Endodermal cell (in vitro differentiated cells): Measurements from ENCODE around the gene PMVK. TPM values are rescaled to one million over a fixed set of nuclear protein-coding genes. Genes with fewer than 3 reads are reported as not detected.

Experiments used
- DNase-seq: peaks from one replicate; pipeline ENCODE4 v3.0.0-alpha.2; 2017
- H3K27ac ChIP-seq: 2 replicates; pipeline ENCODE4 v1.5.1; 2013; ENCODE audit warnings: mild to moderate bottlenecking, low read depth, low read length, moderate library complexity
- H3K27me3 ChIP-seq: 2 replicates; pipeline ENCODE4 v1.6.1; 2013; ENCODE audit warnings: mild to moderate bottlenecking, low read length, moderate library complexity; ENCODE audit not compliant: insufficient read depth, control insufficient read depth, poor library complexity, severe bottlenecking
- H3K36me3 ChIP-seq: 2 replicates; pipeline ENCODE4 v1.7.0; 2013; ENCODE audit warnings: mild to moderate bottlenecking, low read length, moderate library complexity; ENCODE audit not compliant: control insufficient read depth, insufficient read depth
- H3K4me1 ChIP-seq: one replicate; pipeline ENCODE4 v1.7.0; 2013; ENCODE audit warnings: low read length; ENCODE audit not compliant: control insufficient read depth, insufficient read depth
- H3K4me3 ChIP-seq: 2 replicates; pipeline ENCODE4 v1.5.1; 2013; ENCODE audit warnings: mild to moderate bottlenecking, low read length, moderate library complexity
- H3K9ac ChIP-seq: 2 replicates; pipeline ENCODE4 v1.6.1; 2013; ENCODE audit warnings: mild to moderate bottlenecking, low read length, moderate library complexity; ENCODE audit not compliant: poor library complexity, severe bottlenecking; ENCODE audit errors: extremely low read depth
- H3K9me3 ChIP-seq: 2 replicates; pipeline ENCODE4 v1.6.1; 2013; ENCODE audit warnings: mild to moderate bottlenecking, low read length, moderate library complexity; ENCODE audit not compliant: control insufficient read depth
- H3K27ac Mint-ChIP-seq: 2 replicates; pipeline ENCODE4 v1.8.0; 2020; ENCODE audit warnings: mixed read lengths
- H3K27me3 Mint-ChIP-seq: 2 replicates; pipeline ENCODE4 v1.8.0; 2021; ENCODE audit warnings: mild to moderate bottlenecking, mixed read lengths; ENCODE audit not compliant: insufficient read depth
- H3K36me3 Mint-ChIP-seq: 2 replicates; pipeline ENCODE4 v1.8.0; 2020; ENCODE audit warnings: low read depth, mixed read lengths
- H3K4me1 Mint-ChIP-seq: 2 replicates; pipeline ENCODE4 v1.8.0; 2020; ENCODE audit warnings: mixed read lengths
- H3K4me3 Mint-ChIP-seq: 2 replicates; pipeline ENCODE4 v1.8.0; 2020; ENCODE audit warnings: mild to moderate bottlenecking, moderate library complexity, mixed read lengths
- H3K9me3 Mint-ChIP-seq: 2 replicates; pipeline ENCODE4 v1.8.0; 2020; ENCODE audit warnings: mild to moderate bottlenecking, mixed read lengths
- WGBS, 2 experiments: methylation state at CpG; one replicate each; pipeline versions ENCODE4 v1.1.5 to v1.1.7; 2013; ENCODE audit warnings: missing lambda C conversion rate in 2 of 2, mixed read lengths in 1 of 2; ENCODE audit not compliant: insufficient coverage in 1 of 2, insufficient read length in 1 of 2; 5-methylcytosine and 5-hydroxymethylcytosine counted together
- total RNA-seq, 2 donors: library from RNA; stranded (reverse); fragmentation: NEBNext Ultra II Directional in 1 of 2; extraction: Animal tissue kit (Norgen Biotek cat#: 25700) in 1 of 2; gene quantifications; 2 replicates in 1 of 2; 3 replicates in 1 of 2; pipeline ENCODE4 v1.2.1, GENCODE V29; 2021
- TF ChIP-seq, protein P1 (sequence below): fragments of 200-600 bp; sonication (generic); conservative IDR thresholded peaks from 2 replicates; pipeline ENCODE4 v1.5.0; 2021; ENCODE audit warnings: antibody characterized with exemption, mild to moderate bottlenecking

Gene PMVK
- total RNA-seq, 2 donors from 2014 or later = 16.0 to 16.4 TPM

- no peak overlapping the region for H3K9ac ChIP-seq
- no peak overlapping the region for H3K27ac ChIP-seq
- peaks cover 63% of the 10 kb centered on the region for H3K36me3 ChIP-seq
- H3K4me3 ChIP-seq = no peak overlapping the region
- TF ChIP-seq, protein P1, sequence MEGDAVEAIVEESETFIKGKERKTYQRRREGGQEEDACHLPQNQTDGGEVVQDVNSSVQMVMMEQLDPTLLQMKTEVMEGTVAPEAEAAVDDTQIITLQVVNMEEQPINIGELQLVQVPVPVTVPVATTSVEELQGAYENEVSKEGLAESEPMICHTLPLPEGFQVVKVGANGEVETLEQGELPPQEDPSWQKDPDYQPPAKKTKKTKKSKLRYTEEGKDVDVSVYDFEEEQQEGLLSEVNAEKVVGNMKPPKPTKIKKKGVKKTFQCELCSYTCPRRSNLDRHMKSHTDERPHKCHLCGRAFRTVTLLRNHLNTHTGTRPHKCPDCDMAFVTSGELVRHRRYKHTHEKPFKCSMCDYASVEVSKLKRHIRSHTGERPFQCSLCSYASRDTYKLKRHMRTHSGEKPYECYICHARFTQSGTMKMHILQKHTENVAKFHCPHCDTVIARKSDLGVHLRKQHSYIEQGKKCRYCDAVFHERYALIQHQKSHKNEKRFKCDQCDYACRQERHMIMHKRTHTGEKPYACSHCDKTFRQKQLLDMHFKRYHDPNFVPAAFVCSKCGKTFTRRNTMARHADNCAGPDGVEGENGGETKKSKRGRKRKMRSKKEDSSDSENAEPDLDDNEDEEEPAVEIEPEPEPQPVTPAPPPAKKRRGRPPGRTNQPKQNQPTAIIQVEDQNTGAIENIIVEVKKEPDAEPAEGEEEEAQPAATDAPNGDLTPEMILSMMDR = no peak
- Mint-ChIP-seq H3K4me3 (no peak overlapping the region), H3K27me3 (no peaks in the 10 kb centered on the region), H3K27ac (no peak overlapping the region), H3K36me3 (peaks cover 52% of the 10 kb centered on the region), H3K9me3 (no peaks in the 10 kb centered on the region), H3K4me1 (peaks cover 30% of the 10 kb centered on the region)
- no peaks in the 10 kb centered on the region for H3K27me3 ChIP-seq
- WGBS, 2 experiments = 99% methylated on average over 6 of the region's 7 CpGs; no CpG with 5 or more reads in 1 of the 2 experiments
- no peak for DNase-seq
- H3K9me3 ChIP-seq = no peaks in the 10 kb centered on the region
- H3K4me1 ChIP-seq = no peaks in the 10 kb centered on the region
These were observed 29.6 kb upstream of the PMVK start for GRCh38 chr1:154966111-154966510.

DNA sequence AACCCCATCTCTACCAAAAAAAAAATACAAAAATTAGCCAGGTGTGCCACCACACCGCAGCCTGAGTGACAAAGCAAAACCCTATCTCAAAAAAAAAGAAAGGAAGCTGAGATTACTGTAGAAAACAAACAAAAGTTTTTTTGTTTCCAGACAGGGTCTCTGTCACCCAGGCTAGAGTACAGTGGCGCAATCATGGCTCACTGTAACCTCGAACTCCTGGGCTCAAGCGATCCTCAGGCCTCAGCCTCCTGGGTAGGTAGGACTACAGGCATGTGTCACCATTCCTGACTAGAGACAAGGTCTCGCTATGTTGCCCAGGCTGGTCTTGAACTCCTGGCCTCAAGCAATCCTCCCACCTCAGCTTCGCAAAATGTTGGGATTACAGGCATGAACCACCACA lies 27.8 kb upstream of the PMVK start:
- Histone ChIP-seq H3K9ac (no peak overlapping the region), H3K27ac (no peak overlapping the region), H3K27me3 (no peaks in the 10 kb centered on the region), H3K4me1 (no peaks in the 10 kb centered on the region), H3K4me3 (no peak overlapping the region), H3K9me3 (no peaks in the 10 kb centered on the region), H3K36me3 (peaks cover 67% of the 10 kb centered on the region)
- TF ChIP-seq, protein P1 = no peak
- DNase-seq = no peak
- no peaks in the 10 kb centered on the region for H3K27me3 Mint-ChIP-seq
- WGBS, 2 experiments = 98 to 100% methylated on average over 6 of the region's 6 CpGs
- no peak overlapping the region for H3K4me3 Mint-ChIP-seq
- peaks cover 60% of the 10 kb centered on the region for H3K36me3 Mint-ChIP-seq
- peak overlapping the region; percentile 52 for H3K27ac Mint-ChIP-seq
- H3K4me1 Mint-ChIP-seq = peaks cover 28% of the 10 kb centered on the region
- no peaks in the 10 kb centered on the region for H3K9me3 Mint-ChIP-seq

DNA sequence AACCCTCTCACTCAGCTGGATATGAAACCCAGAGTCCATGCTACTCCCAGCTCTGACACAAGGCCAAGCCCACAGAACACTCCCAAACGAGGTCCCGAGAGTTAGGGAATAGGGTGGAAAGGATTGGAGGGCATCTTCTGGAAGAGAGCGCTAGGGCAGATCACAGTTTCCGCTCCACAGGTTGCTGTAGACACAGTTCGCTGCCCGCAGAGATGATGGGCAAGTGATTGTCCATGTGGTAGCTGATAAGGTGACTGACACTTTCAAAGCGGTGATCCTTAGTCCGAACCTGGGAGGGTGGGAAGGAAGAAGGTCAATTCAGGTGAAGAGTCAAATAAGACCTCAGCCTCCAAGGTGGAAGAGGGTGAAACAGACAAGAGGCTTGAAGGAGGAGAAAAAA lies 27.1 kb upstream of the PMVK start:
- Mint-ChIP-seq H3K27me3 (no peaks in the 10 kb centered on the region), H3K4me3 (no peak overlapping the region), H3K4me1 (peaks cover 22% of the 10 kb centered on the region), H3K36me3 (peaks cover 56% of the 10 kb centered on the region), H3K27ac (peak overlapping the region; percentile 3), H3K9me3 (no peaks in the 10 kb centered on the region)
- Histone ChIP-seq H3K36me3 (peaks cover 73% of the 10 kb centered on the region), H3K4me3 (no peak overlapping the region), H3K27me3 (no peaks in the 10 kb centered on the region), H3K9me3 (no peaks in the 10 kb centered on the region), H3K9ac (no peak overlapping the region), H3K27ac (no peak overlapping the region), H3K4me1 (no peaks in the 10 kb centered on the region)
- TF ChIP-seq, protein P1 = no peak
- DNase-seq = no peak
- WGBS, 2 experiments = 94 to 99% methylated on average over 7 to 8 of the region's 8 CpGs
